Activated CD8-positive, alpha-beta memory T cell treated with anti-CD3 and anti-CD28 coated beads for 4 hours (primary cell): ENCODE results near the gene SGPL1.
A peak's percentile ranks its signal among the peaks of the same experiment; 100 is the strongest.

Source experiments
- DNase-seq, 2 donors: peaks; one replicate each; pipeline ENCODE4 v3.0.0-alpha.2; 2020; ENCODE audit warnings: low read depth in 2 of 2

Gene SGPL1

GRCh38 chr10:70885481-70885880 is 69.7 kb downstream of the SGPL1 start:
- DNase-seq: no peak

GRCh38 chr10:70885931-70886903 is 70.5 kb downstream of the SGPL1 start:
- no peak for DNase-seq

- no peak for DNase-seq
Measured at GRCh38 chr10:70886921-70887665, 71.3 kb downstream of the SGPL1 start.

GRCh38 chr10:70887804-70888800 is 72.4 kb downstream of the SGPL1 start, which contains the start of gene PCBD1:
Gene PCBD1 (minus strand): TSS chr10:70888565. CDS start chr10:70888533, 32 bp downstream.
- DNase-seq: peak; percentile 50 to 63

GRCh38 chr10:70889291-70889690 is 73.5 kb downstream of the SGPL1 start:
- no peak for DNase-seq

GRCh38 chr10:70890917-70891431 is 75.2 kb downstream of the SGPL1 start:
- no peak for DNase-seq

GRCh38 chr10:70891627-70892026 is 75.9 kb downstream of the SGPL1 start:
- no peak for DNase-seq

GRCh38 chr10:70892631-70893030 is 76.9 kb downstream of the SGPL1 start:
- DNase-seq: no peak

- DNase-seq: no peak
Measured at GRCh38 chr10:70893227-70894006, 77.7 kb downstream of the SGPL1 start.

- DNase-seq: no peak
Measured at GRCh38 chr10:70894416-70894815, 78.7 kb downstream of the SGPL1 start.

- no peak for DNase-seq
Measured at GRCh38 chr10:70896551-70896950, 80.8 kb downstream of the SGPL1 start.

GRCh38 chr10:70898687-70899086 is 82.9 kb downstream of the SGPL1 start:
- DNase-seq: no peak

- DNase-seq: no peak
Measured at GRCh38 chr10:70899096-70899495, 83.3 kb downstream of the SGPL1 start.

GRCh38 chr10:70901276-70901878 is 85.6 kb downstream of the SGPL1 start:
- DNase-seq: no peak

- DNase-seq: no peak
Measured at GRCh38 chr10:70902661-70903261, 87.0 kb downstream of the SGPL1 start.

GRCh38 chr10:70903262-70903921 is 87.6 kb downstream of the SGPL1 start:
- DNase-seq: no peak

- no peak for DNase-seq
Measured at GRCh38 chr10:70905071-70906021, 89.6 kb downstream of the SGPL1 start.
